ENCODE data around the gene RDH11.

- no peak for TF ChIP-seq CTCF (IDR thresholded peaks at IDR 0.05; ENCODE audit: insufficient read depth, low read length)
- TF ChIP-seq GABPA (IDR thresholded peaks at IDR 0.05; ENCODE audit: low read depth), result no peak
- TF ChIP-seq REST (IDR thresholded peaks at IDR 0.05; ENCODE audit: insufficient replicate concordance, low read depth), result no peak
Measured at GRCh38 chr14:67630186-67630585, 65.4 kb downstream of the RDH11 start.
